Measurements from ENCODE around the gene ERC2.

Gene ERC2

DNA sequence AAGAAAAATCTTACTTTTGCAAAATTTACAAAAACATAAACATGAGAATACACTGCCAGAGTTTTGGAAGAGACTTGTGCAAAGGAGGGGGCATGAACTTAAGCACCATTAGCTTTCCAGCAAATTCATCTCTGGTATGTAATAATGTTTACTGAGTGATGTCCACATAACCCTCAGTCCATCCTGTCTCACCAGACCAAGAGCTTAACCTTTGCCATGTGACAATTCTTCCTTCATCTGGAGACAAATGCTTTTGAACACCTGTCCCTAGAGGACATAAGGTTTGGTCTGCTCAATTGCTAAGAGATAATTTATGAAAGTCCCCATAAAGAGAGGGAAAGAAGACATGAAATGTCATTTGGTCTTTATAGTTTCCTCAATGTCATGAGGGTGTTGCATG, 412.3 kb downstream of the ERC2 start:
- CTCF ChIA-PET, result no interaction called here
- POLR2A ChIA-PET, result no interaction called here
- Histone ChIP-seq H3K36me3 (ENCODE audit: control insufficient read depth in 2 of 2, insufficient read depth in 1 of 2, low read length in 2 of 2) (no peaks in the 10 kb centered on the region), H3K27ac (ENCODE audit: extremely low read depth, low read depth, low read length) (no peak overlapping the region; the same call in 1 of the 2 replicates), H3K4me3 (ENCODE audit: low read depth, low read length) (no peak overlapping the region), H3K4me1 (ENCODE audit: control insufficient read depth, insufficient read depth, low read length) (peaks cover 8% of the 10 kb centered on the region), H3K9me3 (ENCODE audit: control insufficient read depth, insufficient read depth, low read depth, low read length) (no peaks in the 10 kb centered on the region)
- TF ChIP-seq ZBTB1 (tag by site-specific recombination; IDR thresholded peaks at IDR 0.05) (no peak), ZNF629 (tag by site-specific recombination; IDR thresholded peaks at IDR 0.05) (no peak), ZNF311 (tag by site-specific recombination; IDR thresholded peaks at IDR 0.05; ENCODE audit: borderline replicate concordance) (no peak), ZBTB26 (tag by site-specific recombination; optimal IDR thresholded peaks at IDR 0.05) (no peak), EGR2 (tag by site-specific recombination; IDR thresholded peaks at IDR 0.05; ENCODE audit: low read depth) (no peak), ZNF449 (tag by site-specific recombination; IDR thresholded peaks at IDR 0.05) (no peak), ZNF133 (tag by site-specific recombination; IDR thresholded peaks at IDR 0.05) (no peak), ZNF169 (tag by site-specific recombination; IDR thresholded peaks at IDR 0.05) (no peak), ZNF426 (tag by site-specific recombination; IDR thresholded peaks at IDR 0.05) (no peak), MYNN (tag by site-specific recombination; IDR thresholded peaks at IDR 0.05; ENCODE audit: borderline replicate concordance) (no peak), ZNF704 (tag by site-specific recombination; IDR thresholded peaks at IDR 0.05) (no peak), ZFP69B (tag by site-specific recombination; IDR thresholded peaks at IDR 0.05) (no peak), ZNF555 (tag by site-specific recombination; conservative IDR thresholded peaks at IDR 0.05) (no peak)
- TF ChIP-seq, protein P1, sequence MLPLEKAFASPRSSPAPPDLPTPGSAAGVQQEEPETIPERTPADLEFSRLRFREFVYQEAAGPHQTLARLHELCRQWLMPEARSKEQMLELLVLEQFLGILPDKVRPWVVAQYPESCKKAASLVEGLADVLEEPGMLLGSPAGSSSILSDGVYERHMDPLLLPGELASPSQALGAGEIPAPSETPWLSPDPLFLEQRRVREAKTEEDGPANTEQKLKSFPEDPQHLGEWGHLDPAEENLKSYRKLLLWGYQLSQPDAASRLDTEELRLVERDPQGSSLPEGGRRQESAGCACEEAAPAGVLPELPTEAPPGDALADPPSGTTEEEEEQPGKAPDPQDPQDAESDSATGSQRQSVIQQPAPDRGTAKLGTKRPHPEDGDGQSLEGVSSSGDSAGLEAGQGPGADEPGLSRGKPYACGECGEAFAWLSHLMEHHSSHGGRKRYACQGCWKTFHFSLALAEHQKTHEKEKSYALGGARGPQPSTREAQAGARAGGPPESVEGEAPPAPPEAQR (tag by site-specific recombination; IDR thresholded peaks at IDR 0.05), result no peak

GRCh38 chr3:56055546-56055945, 412.7 kb downstream of the ERC2 start:
- Histone ChIP-seq H3K4me3 (ENCODE audit: low read depth, low read length) (no peak overlapping the region), H3K9me3 (ENCODE audit: control insufficient read depth, insufficient read depth, low read depth, low read length) (no peaks in the 10 kb centered on the region), H3K4me1 (ENCODE audit: control insufficient read depth, insufficient read depth, low read length) (peaks cover 8% of the 10 kb centered on the region), H3K36me3 (ENCODE audit: control insufficient read depth in 2 of 2, insufficient read depth in 1 of 2, low read length in 2 of 2) (no peaks in the 10 kb centered on the region), H3K27ac (ENCODE audit: extremely low read depth, low read depth, low read length) (no peak overlapping the region; the same call in 1 of the 2 replicates)
- TF ChIP-seq ZBTB7A (tag by site-specific recombination; IDR thresholded peaks at IDR 0.05; ENCODE audit: low read depth) (no peak), ZIC2 (tag by site-specific recombination; IDR thresholded peaks at IDR 0.05) (peak; percentile 59), ZNF768 (tag by site-specific recombination; IDR thresholded peaks at IDR 0.05) (no peak), ZFHX2 (tag by site-specific recombination; conservative IDR thresholded peaks at IDR 0.05) (0 out of 2 replicates have a peak, but pooled peaks have one; percentile 12), ZNF830 (tag by site-specific recombination; IDR thresholded peaks at IDR 0.05; ENCODE audit: low read depth) (no peak), ZNF600 (tag by site-specific recombination; IDR thresholded peaks at IDR 0.05) (no peak), GLIS1 (tag by site-specific recombination; IDR thresholded peaks at IDR 0.05) (peak; percentile 43; the same call in 1 of the 2 replicates), ZBTB21 (tag by site-specific recombination; IDR thresholded peaks at IDR 0.05) (no peak)
- TF ChIP-seq, protein P2, sequence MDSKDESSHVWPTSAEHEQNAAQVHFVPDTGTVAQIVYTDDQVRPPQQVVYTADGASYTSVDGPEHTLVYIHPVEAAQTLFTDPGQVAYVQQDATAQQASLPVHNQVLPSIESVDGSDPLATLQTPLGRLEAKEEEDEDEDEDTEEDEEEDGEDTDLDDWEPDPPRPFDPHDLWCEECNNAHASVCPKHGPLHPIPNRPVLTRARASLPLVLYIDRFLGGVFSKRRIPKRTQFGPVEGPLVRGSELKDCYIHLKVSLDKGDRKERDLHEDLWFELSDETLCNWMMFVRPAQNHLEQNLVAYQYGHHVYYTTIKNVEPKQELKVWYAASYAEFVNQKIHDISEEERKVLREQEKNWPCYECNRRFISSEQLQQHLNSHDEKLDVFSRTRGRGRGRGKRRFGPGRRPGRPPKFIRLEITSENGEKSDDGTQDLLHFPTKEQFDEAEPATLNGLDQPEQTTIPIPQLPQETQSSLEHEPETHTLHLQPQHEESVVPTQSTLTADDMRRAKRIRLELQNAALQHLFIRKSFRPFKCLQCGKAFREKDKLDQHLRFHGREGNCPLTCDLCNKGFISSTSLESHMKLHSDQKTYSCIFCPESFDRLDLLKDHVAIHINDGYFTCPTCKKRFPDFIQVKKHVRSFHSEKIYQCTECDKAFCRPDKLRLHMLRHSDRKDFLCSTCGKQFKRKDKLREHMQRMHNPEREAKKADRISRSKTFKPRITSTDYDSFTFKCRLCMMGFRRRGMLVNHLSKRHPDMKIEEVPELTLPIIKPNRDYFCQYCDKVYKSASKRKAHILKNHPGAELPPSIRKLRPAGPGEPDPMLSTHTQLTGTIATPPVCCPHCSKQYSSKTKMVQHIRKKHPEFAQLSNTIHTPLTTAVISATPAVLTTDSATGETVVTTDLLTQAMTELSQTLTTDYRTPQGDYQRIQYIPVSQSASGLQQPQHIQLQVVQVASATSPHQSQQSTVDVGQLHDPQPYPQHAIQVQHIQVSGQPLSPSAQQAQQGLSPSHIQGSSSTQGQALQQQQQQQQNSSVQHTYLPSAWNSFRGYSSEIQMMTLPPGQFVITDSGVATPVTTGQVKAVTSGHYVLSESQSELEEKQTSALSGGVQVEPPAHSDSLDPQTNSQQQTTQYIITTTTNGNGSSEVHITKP (tag by site-specific recombination; IDR thresholded peaks at IDR 0.05), result 0 out of 2 replicates have a peak, but pooled peaks have one; percentile 48
- CTCF ChIA-PET, result no interaction called here
- POLR2A ChIA-PET, result no interaction called here

Data from HEK293 (cell line).